Breast epithelium (tissue), 4 donors: ENCODE results near the gene STK32A. TPM values are rescaled to one million over a fixed set of nuclear protein-coding genes. Genes with fewer than 3 reads are reported as not detected.

ENCODE experiments used
- DNase-seq, 2 donors: peaks; one replicate each; pipeline ENCODE4 v3.0.0-alpha.2; 2019; ENCODE audit warnings: low spot score in 2 of 2
- H3K27ac ChIP-seq, 2 donors: fragments of 200-600 bp; sonication (generic) in 1 of 2; one replicate each; pipeline ENCODE4 v1.5.1; 2016 to 2019; ENCODE audit warnings: mild to moderate bottlenecking in 1 of 2
- H3K27me3 ChIP-seq, 2 donors: fragments of 200-600 bp; sonication (generic) in 1 of 2; one replicate each; pipeline versions ENCODE4 v1.5.1 to v1.6.0; 2017 to 2019; ENCODE audit warnings: control low read depth in 1 of 2, mild to moderate bottlenecking in 1 of 2
- H3K36me3 ChIP-seq: fragments of 200-600 bp; one replicate; pipeline ENCODE4 v1.5.1; 2019
- H3K4me1 ChIP-seq, 2 donors: fragments of 200-600 bp; sonication (generic); one replicate each; pipeline ENCODE4 v1.5.1; 2016 to 2019; ENCODE audit warnings: control low read depth in 1 of 2
- H3K4me3 ChIP-seq, 3 donors: fragments of 200-600 bp; sonication (generic); 1 replicate in 2 of 3; 2 replicates in 1 of 3; pipeline ENCODE4 v1.5.1; 2016 to 2019; ENCODE audit warnings: mild to moderate bottlenecking in 3 of 3, moderate library complexity in 2 of 3
- H3K9me3 ChIP-seq, 2 donors: fragments of 200-600 bp; sonication (generic) in 1 of 2; one replicate each; pipeline ENCODE4 v1.5.1; 2016 to 2019; ENCODE audit warnings: control low read depth in 1 of 2
- CTCF ChIP-seq, 3 donors: fragments of 450-650 bp; IDR thresholded peaks; one replicate each; pipeline ENCODE4 v1.5.1; 2016 to 2017; ENCODE audit warnings: antibody characterized with exemption in 3 of 3, mild to moderate bottlenecking in 3 of 3, moderate library complexity in 3 of 3
- POLR2A ChIP-seq: fragments of 450-650 bp; IDR thresholded peaks from one replicate; pipeline ENCODE4 v1.6.1; 2016; ENCODE audit warnings: antibody characterized with exemption, mild to moderate bottlenecking, moderate library complexity
- POLR2AphosphoS5 ChIP-seq, 3 donors: sonication (generic); formaldehyde crosslinking; IDR thresholded peaks; one replicate each; pipeline ENCODE4 v1.6.1; 2017; ENCODE audit warnings: antibody characterized with exemption in 3 of 3
- intact Hi-C: fragments of 100-400 bp; cut with DNase I; formaldehyde crosslinking; loops from one replicate; pipeline ENCODE4 v1.15.1; 2023; ENCODE audit warnings: low total_unique reads
- total RNA-seq, 3 donors: library from RNA; depleted of rRNA; stranded (reverse); fragments of >200 nt; gene quantifications; one replicate each; pipeline ENCODE4 v1.1.0, GENCODE V29; 2016

STK32A gene
- total RNA-seq, 3 donors from 2014 or later = 2.0 to 6.9 (median 3.5) TPM

GRCh38 chr5:147407094-147407681 lies 172.4 kb downstream of the STK32A start:
- TF ChIP-seq POLR2A = no peak
- TF ChIP-seq POLR2AphosphoS5 (IDR thresholded peaks at IDR 0.05) = no peak
- TF ChIP-seq CTCF (IDR thresholded peaks at IDR 0.05) = no peak
- H3K4me3 ChIP-seq = no peak overlapping the region
- H3K36me3 ChIP-seq = no peaks in the 10 kb centered on the region
- DNase-seq = no peak
- no peaks in the 10 kb centered on the region for H3K4me1 ChIP-seq
- H3K27me3 ChIP-seq = no peaks in the 10 kb centered on the region
- intact Hi-C loops = no loop called here
- peak overlapping the region in 1 of 2 donors; percentile 13 for H3K27ac ChIP-seq
- no peaks in the 10 kb centered on the region for H3K9me3 ChIP-seq

DNA sequence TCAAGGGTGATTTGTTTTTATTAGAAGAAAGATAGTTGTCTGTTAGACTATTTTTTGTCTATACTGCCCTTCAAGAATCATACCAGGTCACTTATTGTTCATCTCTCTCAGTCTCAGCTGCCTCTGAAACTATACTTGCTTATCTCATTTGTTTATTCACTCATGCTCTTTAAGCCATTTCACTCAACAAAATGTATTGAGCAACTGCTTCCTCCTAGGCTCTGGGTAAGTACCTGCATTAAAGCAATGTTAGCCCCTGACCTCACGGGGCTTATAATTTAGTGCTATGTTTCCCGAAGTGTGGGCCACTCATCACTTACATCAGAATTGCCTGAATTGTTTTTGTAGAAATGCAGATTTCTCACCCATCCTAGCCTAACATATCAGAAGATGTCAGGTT lies 174.2 kb downstream of the STK32A start:
- no peak for DNase-seq
- no peak overlapping the region for H3K4me3 ChIP-seq
- intact Hi-C loops = no loop called here
- H3K36me3 ChIP-seq = no peaks in the 10 kb centered on the region
- no peak overlapping the region for H3K27ac ChIP-seq
- no peak for TF ChIP-seq CTCF (IDR thresholded peaks at IDR 0.05)
- TF ChIP-seq POLR2AphosphoS5 (IDR thresholded peaks at IDR 0.05) = no peak
- no peak for TF ChIP-seq POLR2A
- H3K4me1 ChIP-seq = no peaks in the 10 kb centered on the region
- H3K9me3 ChIP-seq = no peaks in the 10 kb centered on the region
- no peaks in the 10 kb centered on the region for H3K27me3 ChIP-seq

GRCh38 chr5:147410496-147411358 lies 175.9 kb downstream of the STK32A start:
- DNase-seq = no peak
- Histone ChIP-seq H3K27me3 (no peaks in the 10 kb centered on the region), H3K9me3 (no peaks in the 10 kb centered on the region), H3K4me1 (no peaks in the 10 kb centered on the region), H3K4me3 (no peak overlapping the region), H3K27ac (peak overlapping the region in 1 of 2 donors; percentile 56), H3K36me3 (no peaks in the 10 kb centered on the region)
- intact Hi-C loops = no loop called here
- no peak for TF ChIP-seq CTCF (IDR thresholded peaks at IDR 0.05)
- no peak for TF ChIP-seq POLR2AphosphoS5 (IDR thresholded peaks at IDR 0.05)
- TF ChIP-seq POLR2A = no peak

DNA sequence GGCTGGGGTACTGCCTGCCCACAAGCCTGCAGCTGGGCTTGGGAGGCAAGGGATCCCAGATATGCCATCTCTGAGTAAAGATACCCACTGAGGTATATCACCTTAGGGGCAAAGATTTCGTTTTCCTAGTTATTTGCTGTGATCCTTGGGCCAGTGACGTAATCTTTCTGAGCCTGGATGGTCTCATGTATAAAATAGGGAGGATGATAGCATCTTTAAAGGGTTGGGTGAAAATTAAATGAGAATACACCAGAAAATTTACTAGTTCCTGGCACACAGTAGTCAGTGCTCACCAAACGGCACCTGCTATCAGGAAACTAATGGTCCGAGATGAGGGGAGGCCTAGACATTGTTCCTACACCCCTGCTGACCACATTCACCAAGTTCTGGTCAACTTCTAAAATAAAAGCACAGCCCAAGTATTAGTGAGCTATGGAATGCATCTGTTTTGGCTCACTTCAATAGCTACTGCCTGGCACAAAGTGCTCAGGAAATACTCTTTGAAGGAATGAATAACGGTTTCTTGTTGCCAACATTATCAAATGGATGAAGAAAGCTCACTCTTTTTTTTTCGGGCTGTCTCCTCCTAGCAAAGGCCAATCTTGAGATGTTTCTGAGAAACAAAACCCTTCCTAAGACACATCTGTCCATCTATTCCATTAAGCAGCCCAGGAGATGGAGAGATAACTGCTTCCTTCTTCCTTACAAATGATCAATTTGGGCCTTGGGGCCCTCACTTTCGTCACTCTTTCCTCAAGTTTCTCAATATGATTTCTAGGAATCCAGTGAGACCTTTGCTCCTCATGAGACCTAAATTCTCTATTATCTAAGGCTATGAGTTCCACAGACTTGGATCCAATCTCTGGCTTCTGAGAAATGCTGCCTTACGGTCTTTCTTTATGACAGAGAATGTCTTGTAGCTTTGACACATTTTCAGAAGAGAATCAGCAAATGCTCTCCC lies 176.8 kb downstream of the STK32A start:
- DNase-seq = no peak
- no peaks in the 10 kb centered on the region for H3K27me3 ChIP-seq
- intact Hi-C loops = no loop called here
- no peak overlapping the region for H3K4me3 ChIP-seq
- no peaks in the 10 kb centered on the region for H3K4me1 ChIP-seq
- H3K36me3 ChIP-seq = no peaks in the 10 kb centered on the region
- peak overlapping the region in 1 of 2 donors; percentile 56 for H3K27ac ChIP-seq
- TF ChIP-seq POLR2A (no peak), POLR2AphosphoS5 (IDR thresholded peaks at IDR 0.05) (no peak), CTCF (IDR thresholded peaks at IDR 0.05) (no peak)
- H3K9me3 ChIP-seq = no peaks in the 10 kb centered on the region
